Hepatic stellate cell (primary cell): ENCODE data around the gene MTO1.
"Not testable (repeated sequence)": the region's sequence is repeated elsewhere in the genome, so short reads cannot be mapped to it uniquely, and the experiment has no call there.

Experiments
- DNase-seq: peaks from one replicate; pipeline ENCODE4 v3.0.0; 2011; ENCODE audit warnings: low spot score

The MTO1 gene

DNA sequence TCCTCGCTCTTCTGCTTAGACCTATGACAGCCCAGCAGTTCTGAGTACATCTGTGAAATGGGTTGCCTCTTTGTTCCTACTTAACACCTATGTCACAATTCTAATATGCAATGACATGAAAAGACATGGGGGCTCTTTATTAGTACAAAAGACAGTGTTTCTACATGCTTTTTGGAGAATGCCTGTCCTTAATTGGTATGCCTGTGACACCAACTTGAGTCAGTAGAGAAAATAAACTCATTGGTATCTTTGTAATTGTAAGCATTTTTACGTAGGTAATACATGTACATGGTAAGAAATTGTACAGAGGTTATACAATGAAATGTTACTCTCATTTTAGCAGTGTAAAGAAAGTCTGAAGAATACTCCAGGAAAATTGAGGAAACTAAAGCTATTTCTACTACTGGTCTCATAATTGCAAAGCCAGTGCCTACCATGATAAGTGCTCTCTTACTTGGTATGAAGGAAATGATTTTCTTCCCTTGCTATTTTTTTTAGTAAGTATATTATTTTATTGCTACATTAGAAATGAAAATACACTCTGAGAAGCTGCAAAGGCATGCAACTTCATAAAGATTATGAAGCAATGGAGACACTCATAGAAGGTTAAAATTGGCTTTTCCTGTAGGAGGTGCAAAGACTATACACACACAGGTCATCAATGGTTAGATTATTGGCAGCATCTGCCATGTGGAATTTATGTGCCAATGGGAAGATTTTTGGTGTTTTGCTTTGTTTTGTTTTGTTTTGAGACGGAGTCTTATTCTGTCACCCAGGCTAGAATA is 64.2 kb downstream of the MTO1 start:
- DNase-seq, result no peak

DNA sequence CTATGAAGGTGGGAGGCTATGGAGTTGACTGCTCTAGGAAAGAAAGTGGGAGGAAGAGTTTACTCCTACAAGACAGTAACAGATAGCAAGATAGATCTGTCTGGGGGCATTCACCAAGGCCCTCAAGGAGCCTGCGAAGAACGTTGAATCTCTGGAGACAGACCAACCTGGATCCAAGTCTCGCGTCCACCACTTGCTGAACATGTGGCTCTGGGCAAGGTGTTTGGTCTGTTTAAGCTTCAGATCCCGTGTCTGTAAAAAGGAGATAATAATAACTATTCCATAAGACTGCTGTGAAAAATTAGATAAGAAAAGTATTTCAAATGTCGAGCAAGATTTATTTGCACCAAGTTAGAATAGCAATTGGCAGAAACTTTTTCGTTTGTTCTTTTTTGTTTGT is 67.4 kb downstream of the MTO1 start:
- DNase-seq, result no peak

DNA sequence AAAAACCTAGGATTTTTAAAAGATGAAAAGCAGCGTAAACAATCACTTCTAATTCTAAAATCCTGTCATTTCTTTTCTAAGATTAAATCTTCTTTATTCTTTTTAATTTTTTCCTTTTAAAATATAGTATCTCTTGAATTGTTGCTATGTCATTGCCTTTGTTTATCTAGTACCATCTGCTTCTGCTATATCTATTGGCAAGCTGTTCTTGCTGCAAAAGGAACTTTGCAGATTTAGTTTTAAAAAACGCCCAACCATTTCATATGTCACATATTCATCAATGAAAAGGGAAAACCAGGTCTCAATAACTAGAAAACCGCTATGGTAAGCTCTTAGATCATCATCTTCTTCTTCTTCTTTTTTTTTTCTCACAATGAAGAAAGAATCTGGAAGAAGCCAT is 70.8 kb downstream of the MTO1 start:
- no peak for DNase-seq

DNA sequence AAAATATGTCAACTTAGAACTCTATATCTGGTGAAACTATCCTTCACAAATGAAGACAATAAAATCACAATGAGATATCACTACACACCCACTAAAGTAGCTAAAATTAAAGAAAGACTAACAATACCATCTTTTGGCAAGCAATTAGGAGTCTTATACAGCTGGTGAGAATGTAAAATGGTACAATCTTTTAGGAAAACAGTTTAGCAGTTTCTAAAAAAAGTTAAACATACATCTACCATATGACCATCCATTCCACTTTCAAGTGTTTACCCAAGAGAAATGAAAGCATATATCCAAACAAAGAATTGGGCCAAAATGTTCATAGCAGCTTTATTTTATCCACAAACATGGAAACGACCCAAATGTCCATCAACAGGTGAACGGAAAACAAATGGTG is 73.1 kb downstream of the MTO1 start:
- DNase-seq, result no peak

DNA sequence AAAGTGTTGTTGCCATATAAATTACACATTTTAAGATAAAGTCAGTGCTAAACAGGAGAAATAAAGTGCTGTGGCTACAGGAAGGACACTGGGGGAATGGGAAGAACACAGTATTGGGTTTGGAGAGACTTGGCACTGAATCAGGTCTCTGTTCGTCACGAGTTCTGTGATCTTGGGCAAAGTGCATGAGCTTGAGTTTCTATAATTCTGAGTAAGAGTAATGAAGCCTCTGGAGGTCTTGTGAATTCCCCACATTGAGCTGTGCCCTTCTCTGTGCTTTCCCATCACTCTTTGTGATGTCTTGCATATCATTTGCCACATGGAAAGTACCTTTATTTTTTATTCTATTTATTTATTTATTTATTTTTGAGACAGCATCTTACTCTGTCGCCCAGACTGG is 76.1 kb downstream of the MTO1 start:
- no peak for DNase-seq

DNA sequence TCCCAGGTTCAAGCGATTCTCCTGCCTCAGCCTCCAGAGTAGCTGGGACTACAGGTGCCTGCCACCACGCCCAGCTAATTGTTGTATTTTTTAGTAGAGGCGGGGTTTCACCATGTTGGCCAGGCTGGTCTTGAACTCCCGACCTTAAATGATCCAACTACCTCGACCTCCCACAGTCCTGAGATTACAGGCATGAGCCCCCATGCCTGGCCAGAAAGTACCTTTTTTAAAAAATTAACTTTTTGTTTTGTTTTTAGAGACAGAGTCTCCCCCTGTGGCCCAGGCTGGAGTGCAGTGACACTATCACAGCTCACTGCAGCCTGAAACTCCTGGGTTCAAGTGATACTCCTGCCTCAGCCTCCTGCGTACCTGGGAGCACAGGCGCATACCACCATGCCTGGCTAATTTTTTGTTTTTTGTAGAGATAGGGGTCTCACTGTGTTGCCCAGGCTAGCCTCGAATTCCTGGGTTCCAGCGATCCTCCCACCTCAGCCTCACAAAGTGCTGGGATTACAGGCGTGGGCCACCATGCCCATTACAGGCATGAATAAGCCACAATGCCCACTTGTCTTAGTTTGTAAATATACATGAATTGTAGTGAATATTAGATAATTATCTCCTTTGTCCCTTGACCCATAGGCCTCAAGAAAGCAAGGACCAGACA is 76.7 kb downstream of the MTO1 start:
- no peak for DNase-seq

DNA sequence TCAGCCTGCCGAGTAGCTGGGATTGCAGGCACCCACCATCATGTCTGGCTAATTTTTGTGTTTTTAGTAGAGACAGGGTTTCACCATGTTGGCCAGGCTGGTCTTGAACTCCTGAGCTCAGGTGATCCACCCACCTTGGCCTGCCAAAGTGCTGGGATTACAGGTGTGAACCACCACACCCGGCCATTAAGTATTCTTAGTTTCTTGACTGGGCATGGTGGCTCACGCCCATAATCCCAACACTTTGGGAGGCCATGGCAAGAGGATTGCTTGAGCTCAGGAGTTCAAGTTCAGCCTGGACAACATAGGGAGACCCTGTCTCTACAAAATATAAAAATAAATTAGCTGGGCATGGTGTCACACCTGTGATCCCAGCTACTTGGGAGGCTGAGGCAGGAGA is 80.9 kb downstream of the MTO1 start:
- DNase-seq, result not testable (repeated sequence)

DNA sequence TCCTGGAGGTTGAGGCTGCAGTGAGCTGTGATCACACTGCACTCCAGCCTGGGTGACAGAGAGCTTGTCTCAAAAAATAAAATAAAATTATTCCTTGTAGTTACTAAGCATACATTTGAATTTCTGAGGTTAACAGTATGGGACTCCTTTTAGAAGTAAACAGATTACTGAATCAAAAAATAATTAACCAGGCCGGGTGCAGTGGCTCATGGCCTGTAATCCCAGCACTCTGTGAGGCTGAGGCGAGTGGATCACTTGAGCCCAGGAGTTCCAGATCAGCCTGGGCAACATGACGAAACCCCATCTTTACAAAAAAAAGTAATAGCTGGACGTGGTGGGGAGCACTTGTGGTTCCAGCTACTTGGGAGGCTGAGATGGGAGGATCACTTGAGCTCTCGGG is 81.4 kb downstream of the MTO1 start:
- no peak for DNase-seq

DNA sequence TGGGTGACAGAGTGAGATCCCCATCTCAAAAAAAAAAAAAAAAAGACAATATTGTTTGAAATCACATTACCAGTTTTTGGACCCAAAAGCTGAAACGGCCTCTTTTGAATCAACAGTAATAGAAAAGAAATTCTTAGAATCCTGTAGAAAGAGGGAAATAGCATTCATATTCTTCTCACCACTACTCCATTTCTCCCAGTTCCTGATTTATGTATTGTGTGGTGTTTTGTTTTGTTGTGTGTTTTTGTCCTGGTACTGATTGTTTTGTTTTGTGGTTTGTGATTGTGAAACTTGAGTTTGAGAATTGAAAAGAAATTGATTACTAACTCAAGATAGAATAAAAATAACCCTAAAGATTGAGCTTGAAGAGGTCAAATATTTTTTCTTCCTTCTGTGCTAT is 85.5 kb downstream of the MTO1 start:
- no peak for DNase-seq

DNA sequence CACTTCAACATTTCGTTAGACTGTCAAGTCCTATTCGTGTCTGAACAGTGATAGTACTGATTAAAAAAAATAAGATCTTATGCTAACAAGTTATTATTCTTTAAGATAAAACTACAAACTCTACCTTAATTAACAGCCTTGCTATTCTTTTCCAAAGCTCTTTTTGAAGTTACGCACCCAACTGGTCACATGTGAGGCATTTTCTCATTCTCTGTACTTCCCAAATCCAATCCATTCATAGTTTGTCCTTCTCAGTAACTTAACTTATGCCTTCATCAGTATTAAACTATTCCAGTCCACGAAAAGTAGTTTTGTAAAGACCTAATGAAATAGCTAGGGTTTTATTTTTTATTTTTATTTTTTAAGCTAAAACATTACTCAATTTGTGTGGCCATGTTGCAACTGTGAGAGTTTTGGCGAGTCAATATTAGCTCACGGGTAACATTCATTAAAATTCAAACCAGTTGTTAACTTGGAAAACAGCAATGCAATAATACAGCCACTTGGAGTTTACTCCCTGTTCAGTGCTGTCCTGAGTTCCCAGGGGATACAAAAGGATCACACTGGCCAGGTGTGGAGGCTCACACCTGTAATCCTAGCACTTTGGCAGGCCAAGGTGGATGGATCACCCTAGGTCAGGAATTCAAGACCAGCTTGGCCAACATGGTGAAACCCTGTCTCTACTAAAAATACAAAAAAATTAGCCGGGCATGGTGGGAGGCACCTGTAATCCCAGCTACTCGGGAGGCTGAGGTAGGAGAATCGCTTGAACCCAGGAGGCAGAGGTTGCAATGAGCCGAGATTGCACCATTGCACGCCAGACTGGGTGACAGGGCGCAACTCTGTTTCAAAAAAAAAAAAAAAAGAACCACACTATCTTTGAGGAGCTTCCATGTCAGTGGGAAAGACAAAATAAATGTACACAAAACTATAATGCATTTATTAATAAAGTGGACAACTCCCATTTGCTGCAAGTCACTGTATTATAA is 87.2 kb downstream of the MTO1 start:
- no peak for DNase-seq

DNA sequence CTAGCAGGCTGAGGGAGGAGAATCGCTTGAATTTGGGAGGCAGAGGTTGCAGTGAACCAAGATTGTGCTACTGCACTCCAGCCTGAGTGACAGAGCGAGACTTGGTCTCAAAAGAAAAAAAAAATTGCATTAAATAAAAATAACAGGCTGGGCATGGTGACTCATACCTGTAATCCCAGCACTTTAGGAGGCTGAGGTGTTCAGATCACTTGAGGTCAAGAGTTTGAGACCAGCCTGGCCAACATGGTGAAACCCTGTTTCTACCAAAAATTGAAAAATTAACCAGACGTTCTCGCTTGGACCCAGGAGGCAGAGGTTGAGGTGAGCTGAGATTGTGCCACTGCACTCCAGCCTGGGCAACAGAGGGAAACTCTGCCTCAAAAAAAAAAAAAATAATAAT is 89.6 kb downstream of the MTO1 start:
- not testable (repeated sequence) for DNase-seq

DNA sequence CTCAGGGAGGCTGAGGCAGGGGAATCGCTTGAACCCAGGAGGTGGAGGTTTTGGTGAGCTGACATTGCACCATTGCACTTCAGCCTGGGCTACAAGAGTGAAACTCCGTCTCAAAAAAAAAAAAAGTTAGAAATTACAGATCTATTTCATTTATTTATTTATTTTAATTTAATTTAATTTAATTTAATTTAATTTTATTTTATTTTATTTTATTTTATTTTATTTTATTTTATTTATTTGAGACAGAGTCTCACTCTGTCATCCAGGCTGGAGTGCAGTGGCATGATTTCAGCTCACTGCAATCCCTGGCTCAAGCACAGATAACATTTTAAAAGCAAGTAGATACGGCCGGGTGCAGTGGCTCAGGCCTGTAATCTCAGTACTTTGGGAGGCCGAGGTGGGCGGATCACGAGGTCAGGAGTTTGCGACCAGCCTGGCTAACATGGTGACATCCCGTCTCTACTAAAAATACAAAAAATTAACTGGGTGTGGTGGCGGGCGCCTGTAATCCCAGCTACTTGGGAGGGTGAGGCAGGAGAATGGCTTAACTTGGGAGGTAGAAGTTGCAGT is 93.9 kb downstream of the MTO1 start:
- DNase-seq, result not testable (repeated sequence)

DNA sequence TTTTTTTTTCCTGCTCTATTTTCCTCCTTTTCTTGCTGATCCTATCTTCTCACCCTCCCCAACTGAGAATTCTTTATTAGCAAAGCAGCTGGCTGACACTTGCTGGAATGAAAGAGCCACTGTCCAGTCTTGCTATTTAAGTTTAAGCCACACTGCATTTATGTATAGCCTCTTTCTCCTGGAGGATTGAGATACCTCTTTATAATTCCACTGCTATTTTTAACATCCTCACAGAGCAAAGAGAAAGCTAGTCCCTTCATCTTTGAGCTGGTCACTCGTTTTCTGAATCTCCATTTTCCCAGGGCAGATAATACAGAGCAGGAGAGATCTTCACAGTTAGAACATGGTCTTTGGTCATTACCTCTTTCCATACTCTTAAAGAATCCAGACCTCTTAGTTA is 95.3 kb downstream of the MTO1 start:
- no peak for DNase-seq
